Peyer's patch (tissue), 4 donors: Measurements from ENCODE around the gene TMEM108. TPM values are rescaled to one million over a fixed set of nuclear protein-coding genes. Genes with fewer than 3 reads are reported as not detected.

Experiments used
- DNase-seq, 3 donors: peaks; one replicate each; pipeline ENCODE4 v3.0.0-alpha.2; 2017 to 2019
- H3K27ac ChIP-seq, 4 donors: fragments of 200-600 bp; sonication (generic); one replicate each; pipeline ENCODE4 v1.5.1; 2016 to 2019
- H3K27me3 ChIP-seq, 2 donors: fragments of 200-600 bp; sonication (generic); one replicate each; pipeline ENCODE4 v1.5.1; 2019
- H3K36me3 ChIP-seq, 3 donors: fragments of 200-600 bp; sonication (generic); one replicate each; pipeline ENCODE4 v1.5.1; 2016 to 2019
- H3K4me1 ChIP-seq, 4 donors: fragments of 200-600 bp; sonication (generic); one replicate each; pipeline ENCODE4 v1.5.1; 2016 to 2019
- H3K4me3 ChIP-seq, 4 donors: fragments of 200-600 bp; sonication (generic); 1 replicate in 3 of 4; 2 replicates in 1 of 4; pipeline ENCODE4 v1.5.1; 2016 to 2019; ENCODE audit warnings: mild to moderate bottlenecking in 1 of 4
- H3K9me3 ChIP-seq, 4 donors: fragments of 200-600 bp; sonication (generic); one replicate each; pipeline ENCODE4 v1.5.1; 2016 to 2019; ENCODE audit warnings: mild to moderate bottlenecking in 1 of 4
- POLR2A ChIP-seq, 2 donors: fragments of 450-650 bp; IDR thresholded peaks; one replicate each; pipeline ENCODE4 v1.5.1; 2017; ENCODE audit warnings: antibody characterized with exemption in 2 of 2, mild to moderate bottlenecking in 2 of 2, moderate library complexity in 2 of 2
- total RNA-seq, 4 donors: library from RNA; depleted of rRNA; stranded (reverse); fragments of >200 nt; gene quantifications; one replicate each; pipeline ENCODE4 v1.1.0, GENCODE V29; 2016
- TF ChIP-seq, protein P1 (sequence below), 6 experiments: fragments of 450-650 bp in 4 of 6; fragments of 200-600 bp in 2 of 6; sonication (generic) in 1 of 6; IDR thresholded peaks; one replicate each; pipeline ENCODE4 v1.5.1; 2017 to 2019; ENCODE audit warnings: antibody characterized with exemption in 6 of 6, mild to moderate bottlenecking in 3 of 6, moderate library complexity in 1 of 6

TMEM108 gene
- total RNA-seq, 4 donors from 2014 or later = 1.4 to 1.7 TPM; not detected in 2

DNA sequence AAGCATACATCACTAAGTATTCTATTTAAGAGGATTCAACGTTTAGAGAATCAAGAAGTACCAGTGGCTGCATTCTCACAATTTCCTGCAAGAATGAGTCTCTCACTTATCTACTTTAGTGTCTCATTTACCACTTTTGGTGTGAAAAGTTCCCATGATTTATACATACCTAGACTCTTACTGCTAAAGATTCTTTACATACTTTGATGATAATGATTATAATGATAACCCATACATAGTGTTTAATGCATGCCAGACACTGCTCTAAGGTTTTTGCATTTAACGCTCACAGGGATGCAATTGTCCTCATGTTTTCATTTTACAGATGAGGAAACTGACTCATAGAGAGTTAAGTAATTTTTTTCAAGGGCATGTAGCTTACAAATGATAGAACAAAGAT lies 133.6 kb downstream of the TMEM108 start:
- Histone ChIP-seq H3K4me1 (no peaks in the 10 kb centered on the region), H3K27me3 (no peaks in the 10 kb centered on the region)
- no peak for DNase-seq

DNA sequence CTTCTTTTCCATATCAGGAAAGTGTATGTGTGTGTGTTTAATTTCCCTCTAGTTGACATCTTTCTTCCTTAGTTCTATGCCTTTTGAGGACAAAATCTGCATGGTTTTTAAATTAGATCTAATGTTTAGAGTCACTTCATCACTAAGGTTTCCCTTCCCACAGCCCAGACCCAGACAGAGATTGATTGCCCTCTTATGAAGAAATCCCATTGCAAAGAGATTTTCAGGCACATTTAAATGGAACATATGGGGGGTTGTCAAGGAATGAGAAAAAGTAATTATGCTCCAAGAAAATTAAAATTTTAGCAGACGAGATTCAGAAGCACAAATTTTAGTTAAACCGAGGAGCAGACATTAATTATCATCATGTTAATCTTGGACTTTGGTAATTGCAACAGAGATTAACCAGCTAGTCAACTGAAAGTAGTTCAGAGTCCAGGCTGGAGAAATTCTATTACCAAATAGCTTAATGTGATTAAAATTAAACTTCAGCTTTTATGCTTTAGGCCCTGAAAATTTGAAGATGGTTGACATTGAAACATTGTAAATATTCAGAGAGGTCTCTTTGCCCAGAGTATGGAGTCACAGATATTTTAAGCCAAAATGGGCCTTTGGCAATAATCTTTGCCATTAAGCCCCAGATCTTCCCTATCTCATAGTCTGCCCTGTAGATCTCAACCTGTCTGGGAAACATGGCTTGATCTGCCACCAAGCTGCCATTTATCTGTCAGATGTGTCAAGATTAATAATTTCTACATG lies 143.4 kb downstream of the TMEM108 start:
- no peak overlapping the region for H3K27ac ChIP-seq
- no peak for TF ChIP-seq POLR2A (IDR thresholded peaks at IDR 0.05)
- TF ChIP-seq, protein P1, sequence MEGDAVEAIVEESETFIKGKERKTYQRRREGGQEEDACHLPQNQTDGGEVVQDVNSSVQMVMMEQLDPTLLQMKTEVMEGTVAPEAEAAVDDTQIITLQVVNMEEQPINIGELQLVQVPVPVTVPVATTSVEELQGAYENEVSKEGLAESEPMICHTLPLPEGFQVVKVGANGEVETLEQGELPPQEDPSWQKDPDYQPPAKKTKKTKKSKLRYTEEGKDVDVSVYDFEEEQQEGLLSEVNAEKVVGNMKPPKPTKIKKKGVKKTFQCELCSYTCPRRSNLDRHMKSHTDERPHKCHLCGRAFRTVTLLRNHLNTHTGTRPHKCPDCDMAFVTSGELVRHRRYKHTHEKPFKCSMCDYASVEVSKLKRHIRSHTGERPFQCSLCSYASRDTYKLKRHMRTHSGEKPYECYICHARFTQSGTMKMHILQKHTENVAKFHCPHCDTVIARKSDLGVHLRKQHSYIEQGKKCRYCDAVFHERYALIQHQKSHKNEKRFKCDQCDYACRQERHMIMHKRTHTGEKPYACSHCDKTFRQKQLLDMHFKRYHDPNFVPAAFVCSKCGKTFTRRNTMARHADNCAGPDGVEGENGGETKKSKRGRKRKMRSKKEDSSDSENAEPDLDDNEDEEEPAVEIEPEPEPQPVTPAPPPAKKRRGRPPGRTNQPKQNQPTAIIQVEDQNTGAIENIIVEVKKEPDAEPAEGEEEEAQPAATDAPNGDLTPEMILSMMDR (IDR thresholded peaks at IDR 0.05) = no peak
- H3K27me3 ChIP-seq = no peaks in the 10 kb centered on the region
- H3K4me3 ChIP-seq = no peak overlapping the region
- H3K4me1 ChIP-seq = no peaks in the 10 kb centered on the region
- DNase-seq = no peak
- H3K9me3 ChIP-seq = no peaks in the 10 kb centered on the region
- H3K36me3 ChIP-seq = no peaks in the 10 kb centered on the region

More for the DNA sequence above, 133.6 kb downstream of the TMEM108 start:
- Histone ChIP-seq H3K4me3 (no peak overlapping the region), H3K36me3 (no peaks in the 10 kb centered on the region), H3K27ac (no peak overlapping the region), H3K9me3 (no peaks in the 10 kb centered on the region)
- TF ChIP-seq, protein P1 (IDR thresholded peaks at IDR 0.05) = no peak
- TF ChIP-seq POLR2A (IDR thresholded peaks at IDR 0.05) = no peak

DNA sequence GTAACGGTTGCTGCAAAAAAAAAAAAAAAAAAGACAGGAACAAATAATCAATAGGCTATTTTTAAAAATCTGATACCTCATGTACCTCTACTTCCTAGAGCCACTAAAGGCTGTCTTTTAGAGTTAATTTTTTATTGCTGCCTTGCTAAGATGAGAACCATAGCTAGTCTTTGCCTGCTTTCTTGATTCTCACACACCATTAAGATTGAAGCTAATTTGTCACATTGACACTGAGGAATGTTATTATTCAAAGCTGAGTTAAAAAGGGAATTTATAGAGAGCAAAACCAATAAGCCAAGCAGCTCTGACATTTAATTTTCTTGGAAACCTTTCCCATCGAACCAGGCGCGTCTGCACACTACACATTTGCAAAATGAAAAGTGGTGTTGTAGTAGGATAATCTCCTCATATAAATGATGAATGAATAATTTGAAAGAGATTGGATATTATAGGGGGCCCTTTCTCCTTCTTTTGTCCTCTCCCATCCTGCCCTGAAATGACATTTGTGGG lies 149.7 kb downstream of the TMEM108 start:
- H3K4me1 ChIP-seq = no peaks in the 10 kb centered on the region
- H3K27me3 ChIP-seq = no peaks in the 10 kb centered on the region
- H3K27ac ChIP-seq = no peak overlapping the region
- H3K36me3 ChIP-seq = no peaks in the 10 kb centered on the region
- H3K4me3 ChIP-seq = no peak overlapping the region
- no peaks in the 10 kb centered on the region for H3K9me3 ChIP-seq
- DNase-seq = no peak
- TF ChIP-seq, protein P1 (IDR thresholded peaks at IDR 0.05) = no peak
- TF ChIP-seq POLR2A (IDR thresholded peaks at IDR 0.05) = no peak

DNA sequence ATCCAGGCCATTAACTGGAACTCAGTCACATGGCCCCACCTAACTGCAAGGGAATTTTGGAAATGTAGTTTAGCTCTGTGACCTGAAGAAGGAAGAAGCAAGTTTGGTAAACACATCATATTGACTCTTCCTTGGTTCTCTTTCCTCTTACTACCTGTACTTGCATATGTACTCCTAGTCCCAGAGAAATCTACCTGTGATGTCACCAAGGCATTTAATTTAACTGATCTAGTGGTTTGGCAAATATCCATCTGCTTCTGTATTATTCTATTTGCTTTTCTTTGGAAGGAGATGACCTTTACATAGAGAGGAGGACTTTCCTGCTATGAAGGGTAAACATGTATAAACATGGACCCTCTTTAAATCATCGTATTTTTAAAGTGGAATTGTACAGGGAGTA lies 150.8 kb downstream of the TMEM108 start:
- Histone ChIP-seq H3K4me3 (no peak overlapping the region), H3K9me3 (no peaks in the 10 kb centered on the region), H3K36me3 (no peaks in the 10 kb centered on the region), H3K27me3 (no peaks in the 10 kb centered on the region), H3K27ac (no peak overlapping the region), H3K4me1 (no peaks in the 10 kb centered on the region)
- no peak for TF ChIP-seq POLR2A (IDR thresholded peaks at IDR 0.05)
- TF ChIP-seq, protein P1 (IDR thresholded peaks at IDR 0.05) = no peak
- DNase-seq = no peak

DNA sequence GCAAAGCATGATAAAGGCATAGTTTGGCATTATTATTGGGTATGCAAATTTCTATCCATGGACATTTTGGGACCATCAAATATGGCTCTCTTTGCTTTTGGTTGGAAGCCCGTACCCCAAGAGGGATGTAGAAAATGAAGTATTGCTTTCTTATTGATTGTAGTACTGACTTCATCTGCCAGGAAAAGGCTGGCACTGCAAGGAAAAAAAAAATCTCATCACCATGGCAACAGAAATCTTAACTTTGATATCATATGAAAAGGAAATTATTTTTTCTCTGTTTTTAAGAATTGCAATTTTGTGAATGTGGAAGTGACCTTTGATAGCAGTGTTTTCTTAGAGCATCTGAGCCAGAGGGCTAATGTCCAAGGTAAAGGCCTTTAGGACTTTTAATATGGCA lies 151.7 kb downstream of the TMEM108 start:
- no peak for DNase-seq
- no peaks in the 10 kb centered on the region for H3K36me3 ChIP-seq
- H3K27ac ChIP-seq = no peak overlapping the region
- H3K9me3 ChIP-seq = no peaks in the 10 kb centered on the region
- H3K27me3 ChIP-seq = no peaks in the 10 kb centered on the region
- TF ChIP-seq, protein P1 (IDR thresholded peaks at IDR 0.05) = no peak
- TF ChIP-seq POLR2A (IDR thresholded peaks at IDR 0.05) = no peak
- no peaks in the 10 kb centered on the region for H3K4me1 ChIP-seq
- H3K4me3 ChIP-seq = no peak overlapping the region
